ENCODE measurements around the gene RPUSD1. TPM values are rescaled to one million over a fixed set of nuclear protein-coding genes. Genes with fewer than 3 reads are reported as not detected.

Gene RPUSD1
- total RNA-seq, 4 donors from 2014 or later, result 31.0 to 42.1 (median 37.4) TPM

DNA sequence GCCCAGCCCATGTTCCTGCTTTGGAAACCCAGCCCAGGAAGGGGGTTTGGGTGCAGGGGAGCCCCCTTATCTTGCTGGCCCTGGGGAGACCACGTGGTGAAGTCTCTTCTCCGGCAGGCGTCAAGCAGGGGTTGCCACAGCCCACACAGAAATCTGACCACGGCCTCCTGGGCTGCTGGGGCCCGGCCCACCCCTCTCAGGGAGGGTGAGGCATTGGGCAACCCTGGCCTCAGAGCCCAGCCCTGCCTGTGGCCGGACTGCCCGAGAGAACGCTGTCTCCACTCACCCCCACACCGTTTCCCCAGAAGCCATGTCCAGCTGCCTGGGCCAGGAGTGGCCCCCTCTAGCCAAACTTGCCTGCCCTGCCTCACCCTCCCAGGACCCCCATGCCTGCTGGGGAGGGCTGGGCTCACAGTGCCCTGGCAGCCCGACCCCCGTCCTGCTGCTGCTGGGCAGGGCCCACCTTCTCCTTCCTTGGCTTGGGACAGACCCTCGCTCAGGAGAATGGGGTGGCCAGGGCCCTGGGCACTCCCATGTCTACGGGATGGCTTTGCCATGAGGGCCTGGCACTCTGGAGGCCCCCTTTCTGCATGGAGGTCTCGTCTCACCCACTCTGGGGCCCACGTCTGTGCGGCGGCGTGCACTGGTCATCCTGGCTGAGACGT lies 6.7 kb downstream of the RPUSD1 start:
- H3K27ac ChIP-seq, result no peak overlapping the region
- H3K4me3 ChIP-seq, result no peak overlapping the region
- peaks cover 0 to 7% (median 0%) of the 10 kb centered on the region in 4 donors for H3K4me1 ChIP-seq
- H3K9me3 ChIP-seq, result no peaks in the 10 kb centered on the region
- DNase-seq, result no peak
- peaks cover 0 to 9% (median 0%) of the 10 kb centered on the region in 3 donors for H3K36me3 ChIP-seq
- H3K27me3 ChIP-seq, result no peaks in the 10 kb centered on the region
- no peak for TF ChIP-seq POLR2A (IDR thresholded peaks at IDR 0.05)
- TF ChIP-seq, protein P1, sequence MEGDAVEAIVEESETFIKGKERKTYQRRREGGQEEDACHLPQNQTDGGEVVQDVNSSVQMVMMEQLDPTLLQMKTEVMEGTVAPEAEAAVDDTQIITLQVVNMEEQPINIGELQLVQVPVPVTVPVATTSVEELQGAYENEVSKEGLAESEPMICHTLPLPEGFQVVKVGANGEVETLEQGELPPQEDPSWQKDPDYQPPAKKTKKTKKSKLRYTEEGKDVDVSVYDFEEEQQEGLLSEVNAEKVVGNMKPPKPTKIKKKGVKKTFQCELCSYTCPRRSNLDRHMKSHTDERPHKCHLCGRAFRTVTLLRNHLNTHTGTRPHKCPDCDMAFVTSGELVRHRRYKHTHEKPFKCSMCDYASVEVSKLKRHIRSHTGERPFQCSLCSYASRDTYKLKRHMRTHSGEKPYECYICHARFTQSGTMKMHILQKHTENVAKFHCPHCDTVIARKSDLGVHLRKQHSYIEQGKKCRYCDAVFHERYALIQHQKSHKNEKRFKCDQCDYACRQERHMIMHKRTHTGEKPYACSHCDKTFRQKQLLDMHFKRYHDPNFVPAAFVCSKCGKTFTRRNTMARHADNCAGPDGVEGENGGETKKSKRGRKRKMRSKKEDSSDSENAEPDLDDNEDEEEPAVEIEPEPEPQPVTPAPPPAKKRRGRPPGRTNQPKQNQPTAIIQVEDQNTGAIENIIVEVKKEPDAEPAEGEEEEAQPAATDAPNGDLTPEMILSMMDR (IDR thresholded peaks at IDR 0.05), result no peak

DNA sequence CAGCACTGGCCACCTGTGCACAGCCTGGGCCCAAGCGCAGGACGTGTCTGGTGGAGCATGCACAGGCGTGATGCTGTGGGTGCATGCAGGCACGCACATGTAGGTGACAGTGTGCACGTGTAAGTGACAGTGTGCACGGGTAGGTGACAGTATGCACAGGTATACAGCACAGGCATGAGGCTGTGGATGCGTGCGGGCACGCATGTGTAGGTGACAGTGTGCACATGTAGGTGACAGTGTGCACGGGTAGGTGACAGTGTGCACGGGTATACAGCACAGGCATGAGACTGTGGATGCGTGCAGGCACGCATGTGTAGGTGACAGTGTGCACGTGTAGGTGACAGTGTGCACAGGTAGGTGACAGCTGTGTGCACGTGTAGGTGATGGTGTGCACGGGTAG lies 7.9 kb downstream of the RPUSD1 start:
- DNase-seq, result no peak
- TF ChIP-seq POLR2A (IDR thresholded peaks at IDR 0.05), result no peak
- TF ChIP-seq, protein P1 (IDR thresholded peaks at IDR 0.05), result no peak
- H3K9me3 ChIP-seq, result no peaks in the 10 kb centered on the region
- H3K4me1 ChIP-seq, result peaks cover 0 to under 1% (median 0%) of the 10 kb centered on the region in 4 donors
- H3K27me3 ChIP-seq, result no peaks in the 10 kb centered on the region
- no peaks in the 10 kb centered on the region for H3K36me3 ChIP-seq
- H3K27ac ChIP-seq, result no peak overlapping the region
- H3K4me3 ChIP-seq, result no peak overlapping the region

DNA sequence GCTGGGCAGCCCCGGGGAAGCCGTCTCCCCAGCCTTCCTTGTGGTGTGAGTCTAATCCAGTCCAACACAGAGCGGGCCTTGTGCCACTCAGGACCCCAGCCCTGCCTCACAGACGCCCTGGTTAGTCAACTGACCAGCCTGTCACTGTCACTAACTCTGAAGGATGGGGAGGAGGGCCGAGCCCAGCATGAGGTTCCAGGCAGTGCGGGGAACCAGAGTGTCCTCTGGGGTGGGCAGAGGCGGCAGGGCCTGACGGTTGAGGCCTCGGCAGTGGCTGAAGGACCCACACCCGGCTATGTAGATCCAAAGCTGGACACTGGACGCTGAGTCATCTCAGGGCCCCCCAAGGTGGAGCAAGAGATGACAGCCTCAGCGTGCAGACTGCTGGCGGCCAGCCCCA lies 8.6 kb downstream of the RPUSD1 start:
- no peak for DNase-seq
- Histone ChIP-seq H3K27me3 (no peaks in the 10 kb centered on the region), H3K36me3 (no peaks in the 10 kb centered on the region), H3K9me3 (no peaks in the 10 kb centered on the region), H3K4me3 (no peak overlapping the region), H3K27ac (no peak overlapping the region), H3K4me1 (no peaks in the 10 kb centered on the region)
- no peak for TF ChIP-seq POLR2A (IDR thresholded peaks at IDR 0.05)
- TF ChIP-seq, protein P1 (IDR thresholded peaks at IDR 0.05), result no peak

DNA sequence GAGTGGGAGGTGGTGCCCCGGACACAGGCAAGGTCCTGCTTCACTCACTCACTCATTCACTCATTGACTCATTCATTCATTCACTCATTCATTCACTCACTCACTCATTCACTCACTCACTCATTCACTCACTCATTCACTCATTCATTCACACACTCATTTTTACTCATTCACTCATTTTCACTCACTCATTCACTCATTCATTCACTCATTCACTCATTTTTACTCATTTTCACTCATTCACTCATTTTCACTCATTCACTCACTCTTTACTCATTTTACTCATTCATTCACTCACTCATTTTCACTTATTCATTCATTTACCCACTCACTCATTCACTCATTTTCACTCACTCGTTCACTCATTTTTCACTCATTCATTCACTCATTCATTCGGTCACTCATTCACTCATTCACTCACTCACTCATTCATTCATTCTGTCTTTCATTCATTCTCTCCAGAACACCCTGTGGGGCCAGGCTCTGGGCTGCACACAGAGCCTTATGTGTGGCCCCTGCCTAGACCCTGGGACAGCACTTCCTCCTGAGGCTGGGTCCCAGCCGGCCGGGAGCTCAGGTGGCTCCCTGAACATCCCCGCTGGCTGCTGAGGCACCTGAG lies 9.2 kb downstream of the RPUSD1 start:
- H3K27ac ChIP-seq, result no peak overlapping the region
- no peak overlapping the region for H3K4me3 ChIP-seq
- no peak for DNase-seq
- no peaks in the 10 kb centered on the region for H3K27me3 ChIP-seq
- H3K9me3 ChIP-seq, result no peaks in the 10 kb centered on the region
- no peaks in the 10 kb centered on the region for H3K36me3 ChIP-seq
- no peak for TF ChIP-seq POLR2A (IDR thresholded peaks at IDR 0.05)
- TF ChIP-seq, protein P1 (IDR thresholded peaks at IDR 0.05), result no peak
- H3K4me1 ChIP-seq, result no peaks in the 10 kb centered on the region

DNA sequence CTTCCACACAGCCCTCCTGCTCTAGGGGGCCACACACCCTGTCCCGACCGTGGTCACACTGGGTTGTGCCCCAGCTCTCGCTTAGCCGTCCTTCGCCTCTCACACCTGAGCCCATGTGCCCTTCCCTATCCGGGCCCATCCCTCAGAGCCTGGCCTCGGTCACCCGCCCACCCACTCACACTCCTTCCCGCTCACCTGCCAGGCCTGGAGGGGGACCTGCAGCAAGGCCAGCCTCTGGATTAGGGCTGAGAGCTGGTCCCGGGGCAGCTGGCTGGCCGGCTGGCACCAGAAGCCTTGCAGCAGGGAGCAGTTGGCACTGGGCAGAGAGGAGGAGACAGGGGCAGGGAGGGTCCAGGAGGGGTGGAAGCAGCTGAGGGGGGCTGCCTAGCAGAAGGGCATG lies 9.7 kb downstream of the RPUSD1 start:
- DNase-seq, result no peak
- Histone ChIP-seq H3K9me3 (no peaks in the 10 kb centered on the region), H3K4me3 (no peak overlapping the region), H3K4me1 (no peaks in the 10 kb centered on the region), H3K27ac (no peak overlapping the region), H3K36me3 (no peaks in the 10 kb centered on the region), H3K27me3 (no peaks in the 10 kb centered on the region)
- TF ChIP-seq POLR2A (IDR thresholded peaks at IDR 0.05), result no peak
- TF ChIP-seq, protein P1 (IDR thresholded peaks at IDR 0.05), result no peak

All from Peyer's patch (tissue), 4 donors.